Activated naive CD4-positive, alpha-beta T cell treated with anti-CD3 and anti-CD28 coated beads, Interleukin-2, amount 50 U/mL, for 72 hours (primary cell): Measurements from ENCODE around the gene DBH. TPM values are rescaled to one million over a fixed set of nuclear protein-coding genes. Genes with fewer than 3 reads are reported as not detected.

ENCODE experiments used
- ATAC-seq, 2 donors: fragments of 150-1000 bp; cut with Tn5 transposase; 2 replicates each; pipeline ENCODE4 v1.10.0; 2021; ENCODE audit warnings: mild to moderate bottlenecking in 2 of 2, moderate library complexity in 2 of 2
- DNase-seq, 2 donors: peaks; one replicate each; pipeline ENCODE4 v3.0.0; 2021 to 2022; ENCODE audit warnings: low spot score in 2 of 2
- H3K27ac Mint-ChIP-seq, 2 donors: one replicate each; pipeline ENCODE4 v1.8.0; 2022; ENCODE audit warnings: mild to moderate bottlenecking in 2 of 2, mixed read lengths in 2 of 2
- H3K36me3 Mint-ChIP-seq, 2 donors: one replicate each; pipeline ENCODE4 v1.8.0; 2022; ENCODE audit warnings: mixed read lengths in 2 of 2
- H3K9me3 Mint-ChIP-seq, 2 donors: one replicate each; pipeline ENCODE4 v1.8.0; 2022; ENCODE audit warnings: mixed read lengths in 2 of 2
- total RNA-seq, 2 donors: library from RNA; stranded (reverse); gene quantifications; one replicate each; pipeline ENCODE4 v1.2.3, GENCODE V29; 2022

The DBH gene
- total RNA-seq, 2 donors from 2014 or later, result not detected

GRCh38 chr9:133706307-133707050 lies 70.3 kb downstream of the DBH start:
- DNase-seq, result no peak

GRCh38 chr9:133707065-133707762 lies 71.1 kb downstream of the DBH start:
- Mint-ChIP-seq H3K27ac (no peak overlapping the region), H3K36me3 (no peaks in the 10 kb centered on the region), H3K9me3 (no peaks in the 10 kb centered on the region)
- no peak for DNase-seq
- no peak for ATAC-seq

More at GRCh38 chr9:133706307-133707050, 70.3 kb downstream of the DBH start:
- ATAC-seq, result no peak
- Mint-ChIP-seq H3K27ac (no peak overlapping the region), H3K36me3 (no peaks in the 10 kb centered on the region), H3K9me3 (no peaks in the 10 kb centered on the region)

GRCh38 chr9:133707763-133708245 lies 71.6 kb downstream of the DBH start:
- no peaks in the 10 kb centered on the region for H3K36me3 Mint-ChIP-seq
- no peak for ATAC-seq
- H3K27ac Mint-ChIP-seq, result no peak overlapping the region
- H3K9me3 Mint-ChIP-seq, result no peaks in the 10 kb centered on the region
- DNase-seq, result no peak

GRCh38 chr9:133708246-133709014 lies 72.3 kb downstream of the DBH start:
- Mint-ChIP-seq H3K36me3 (no peaks in the 10 kb centered on the region), H3K9me3 (no peaks in the 10 kb centered on the region), H3K27ac (no peak overlapping the region)
- DNase-seq (no peak), ATAC-seq (no peak)

Other genes with a start within 250 kb of the DBH start
- gene REXO4, start 218.4 kb upstream of the DBH start, total RNA-seq, result 10 to 100 TPM; 20.6 to 28.3 TPM
- 1 to 10 TPM; 2.6 to 5.4 TPM for gene ADAMTS13, start 214.0 kb upstream of the DBH start, total RNA-seq
- 1 to 10 TPM in 1 of 2 donors, under 1 TPM in 1; 0.37 to 2.3 TPM for gene CACFD1, start 176.4 kb upstream of the DBH start, total RNA-seq
- gene SLC2A6, start 157.3 kb upstream of the DBH start, total RNA-seq, result 1 to 10 TPM; 1.0 to 1.8 TPM
- gene MYMK, start 111.4 kb upstream of the DBH start, total RNA-seq, result not detected
- gene ADAMTSL2, start 101.7 kb upstream of the DBH start, total RNA-seq, result 1 to 10 TPM in 1 of 2 donors, under 1 TPM in 1; 0.11 to 1.2 TPM
- gene FAM163B, start 27.0 kb upstream of the DBH start, total RNA-seq, result not detected
- gene SARDH, start 102.0 kb downstream of the DBH start, total RNA-seq, result 1 to 10 TPM; 3.5 to 7.5 TPM